Lung (tissue), 12 donors: ENCODE results near the gene PCGF3. TPM values are rescaled to one million over a fixed set of nuclear protein-coding genes. Genes with fewer than 3 reads are reported as not detected.

Experiments used
- ATAC-seq: fragments of 200-7000 bp; cut with Tn5 transposase; one replicate; pipeline ENCODE4 v1.9.1; 2020; ENCODE audit warnings: moderate number of reproducible peaks; ENCODE audit not compliant: insufficient read depth, low FRiP score
- DNase-seq, 3 donors: peaks; one replicate each; pipeline ENCODE4 v3.0.0-alpha.2; 2013 to 2017
- H3K27ac ChIP-seq, 2 donors: one replicate each; pipeline ENCODE4 v1.5.1; 2013; ENCODE audit warnings: mild to moderate bottlenecking in 2 of 2, moderate library complexity in 2 of 2, control low read depth in 1 of 2, inconsistent platforms in 1 of 2, low read depth in 1 of 2, low read length in 1 of 2
- H3K27me3 ChIP-seq, 3 donors: one replicate each; pipeline ENCODE4 v1.5.1; 2013; ENCODE audit warnings: low read length in 2 of 3; ENCODE audit not compliant: control insufficient read depth in 3 of 3, insufficient read depth in 3 of 3
- H3K36me3 ChIP-seq, 4 donors: one replicate each; pipeline ENCODE4 v1.5.1; 2013; ENCODE audit warnings: low read length in 4 of 4, mild to moderate bottlenecking in 1 of 4, moderate library complexity in 1 of 4; ENCODE audit not compliant: control insufficient read depth in 4 of 4, insufficient read depth in 4 of 4
- H3K4me1 ChIP-seq, 5 donors: one replicate each; pipeline ENCODE4 v1.5.1; 2013; ENCODE audit warnings: low read length in 5 of 5, mild to moderate bottlenecking in 2 of 5, moderate library complexity in 1 of 5; ENCODE audit not compliant: control insufficient read depth in 5 of 5, insufficient read depth in 5 of 5
- H3K4me3 ChIP-seq: one replicate; pipeline ENCODE4 v1.5.1; 2013; ENCODE audit warnings: mild to moderate bottlenecking, control low read depth, moderate library complexity
- H3K9ac ChIP-seq, 2 donors: one replicate each; pipeline ENCODE4 v1.5.1; 2013; ENCODE audit warnings: low read length in 2 of 2, control low read depth in 1 of 2; ENCODE audit not compliant: insufficient read depth in 1 of 2
- H3K9me3 ChIP-seq, 4 donors: one replicate each; pipeline ENCODE4 v1.5.1; 2013; ENCODE audit warnings: low read length in 3 of 4, mild to moderate bottlenecking in 1 of 4, moderate library complexity in 1 of 4; ENCODE audit not compliant: control insufficient read depth in 4 of 4, insufficient read depth in 3 of 4
- WGBS, 2 donors: extraction: QIAGEN DNeasy Blood & Tissue Kit; methylation state at CpG; one replicate each; pipeline ENCODE4 v1.1.7; 2013; 5-methylcytosine and 5-hydroxymethylcytosine counted together
- polyA plus RNA-seq, 2 donors: library from polyadenylated mRNA; stranded (reverse); fragments of 200-250 nt; gene quantifications; one replicate each; pipeline ENCODE4 v1.2.1, GENCODE V29; 2013
- total RNA-seq, 2 donors: library from RNA; depleted of rRNA in 1 of 2; stranded (reverse); fragments of >200 nt in 1 of 2; gene quantifications; one replicate each; pipeline ENCODE4 v1.2.1, GENCODE V29; 2014 to 2021
- TF ChIP-seq, protein P1 (sequence below): IDR thresholded peaks from 2 replicates; pipeline ENCODE4 v1.5.1; 2012; ENCODE audit warnings: mild to moderate bottlenecking; ENCODE audit errors: control extremely low read depth, extremely low read depth
- donor health status: control.
- donor health status: control.
- donor health status: Bipolar disorder and iron deficiency.
- donor health status: healthy.
- donor health status: DM: yes; HTN: yes; CAD: no.

PCGF3 gene
- total and polyA plus RNA-seq, 4 donors: 29.3 to 66.8 (median 43.3) TPM

DNA sequence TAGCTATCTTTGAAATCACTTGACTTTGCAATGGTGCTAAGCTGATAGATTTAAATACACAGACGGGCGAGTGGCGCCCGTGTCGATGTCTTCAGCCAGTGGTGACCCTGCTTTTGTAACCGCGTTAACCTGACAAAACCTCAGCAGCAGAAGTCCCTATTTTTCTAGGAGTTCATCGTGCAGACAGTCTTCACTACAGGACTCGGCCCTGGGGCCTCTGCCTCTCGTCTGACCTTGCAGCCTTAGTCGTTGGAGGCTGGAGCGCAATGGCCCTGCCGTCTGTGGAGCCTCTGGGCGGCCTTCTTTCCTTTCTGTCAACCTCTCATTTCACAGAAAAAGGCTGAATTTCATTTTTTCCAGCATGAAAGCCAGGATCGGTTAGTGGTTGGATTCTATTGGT lies 62.4 kb downstream of the PCGF3 start:
- peaks cover 0 to 8% (median 5%) of the 10 kb centered on the region in 5 donors for H3K4me1 ChIP-seq
- TF ChIP-seq, protein P1, sequence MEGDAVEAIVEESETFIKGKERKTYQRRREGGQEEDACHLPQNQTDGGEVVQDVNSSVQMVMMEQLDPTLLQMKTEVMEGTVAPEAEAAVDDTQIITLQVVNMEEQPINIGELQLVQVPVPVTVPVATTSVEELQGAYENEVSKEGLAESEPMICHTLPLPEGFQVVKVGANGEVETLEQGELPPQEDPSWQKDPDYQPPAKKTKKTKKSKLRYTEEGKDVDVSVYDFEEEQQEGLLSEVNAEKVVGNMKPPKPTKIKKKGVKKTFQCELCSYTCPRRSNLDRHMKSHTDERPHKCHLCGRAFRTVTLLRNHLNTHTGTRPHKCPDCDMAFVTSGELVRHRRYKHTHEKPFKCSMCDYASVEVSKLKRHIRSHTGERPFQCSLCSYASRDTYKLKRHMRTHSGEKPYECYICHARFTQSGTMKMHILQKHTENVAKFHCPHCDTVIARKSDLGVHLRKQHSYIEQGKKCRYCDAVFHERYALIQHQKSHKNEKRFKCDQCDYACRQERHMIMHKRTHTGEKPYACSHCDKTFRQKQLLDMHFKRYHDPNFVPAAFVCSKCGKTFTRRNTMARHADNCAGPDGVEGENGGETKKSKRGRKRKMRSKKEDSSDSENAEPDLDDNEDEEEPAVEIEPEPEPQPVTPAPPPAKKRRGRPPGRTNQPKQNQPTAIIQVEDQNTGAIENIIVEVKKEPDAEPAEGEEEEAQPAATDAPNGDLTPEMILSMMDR: no peak
- H3K27ac ChIP-seq: no peak overlapping the region
- WGBS, 2 donors: 94 to 95% methylated on average over 15 of the region's 15 CpGs
- DNase-seq (no peak), ATAC-seq (no peak)
- no peak overlapping the region for H3K4me3 ChIP-seq
- H3K27me3 ChIP-seq: no peaks in the 10 kb centered on the region
- H3K36me3 ChIP-seq: peaks cover 0 to 59% (median 42%) of the 10 kb centered on the region in 4 donors
- H3K9ac ChIP-seq: no peak overlapping the region
- peaks cover 0 to 4% (median 0%) of the 10 kb centered on the region in 4 donors for H3K9me3 ChIP-seq

GRCh38 chr4:768995-769394 lies 63.4 kb downstream of the PCGF3 start:
- TF ChIP-seq, protein P1: no peak
- DNase-seq (no peak), ATAC-seq (no peak)
- H3K4me1 ChIP-seq: peaks cover 0 to 11% (median 5%) of the 10 kb centered on the region in 5 donors
- H3K27me3 ChIP-seq: no peaks in the 10 kb centered on the region
- H3K27ac ChIP-seq: no peak overlapping the region
- H3K9ac ChIP-seq: no peak overlapping the region
- no peak overlapping the region for H3K4me3 ChIP-seq
- WGBS, 2 donors: 88% methylated on average over 12 of the region's 12 CpGs
- H3K36me3 ChIP-seq: peaks cover 0 to 53% (median 36%) of the 10 kb centered on the region in 4 donors
- peaks cover 0 to 3% (median 0%) of the 10 kb centered on the region in 4 donors for H3K9me3 ChIP-seq

DNA sequence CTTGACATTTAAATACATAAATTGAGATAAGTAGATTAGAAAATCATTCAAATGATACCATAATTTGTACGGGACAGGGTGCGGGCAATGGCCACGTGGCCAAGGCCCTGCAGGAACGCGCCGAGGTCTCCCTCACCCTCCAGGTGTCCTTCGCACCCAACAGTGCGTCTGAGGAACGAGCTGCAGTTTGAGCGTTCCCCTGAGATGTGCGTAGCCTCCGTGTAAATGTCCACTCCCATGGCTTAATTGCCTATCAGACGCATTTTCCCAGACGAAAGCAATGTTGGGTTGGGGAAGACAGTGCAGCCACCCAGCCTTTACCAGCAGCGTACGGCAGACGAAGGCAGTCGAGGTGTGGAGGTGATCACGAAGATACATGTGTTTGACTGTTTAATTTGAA lies 63.9 kb downstream of the PCGF3 start:
- DNase-seq: no peak
- no peak overlapping the region for H3K27ac ChIP-seq
- no peak for ATAC-seq
- H3K27me3 ChIP-seq: no peaks in the 10 kb centered on the region
- 94% methylated on average over 19 of the region's 19 CpGs for WGBS, 2 donors
- no peak overlapping the region for H3K4me3 ChIP-seq
- peaks cover 0 to 49% (median 37%) of the 10 kb centered on the region in 4 donors for H3K36me3 ChIP-seq
- no peak overlapping the region for H3K9ac ChIP-seq
- H3K9me3 ChIP-seq: peaks cover 0 to 2% (median 0%) of the 10 kb centered on the region in 4 donors
- TF ChIP-seq, protein P1: no peak
- H3K4me1 ChIP-seq: peaks cover 0 to 13% (median 5%) of the 10 kb centered on the region in 5 donors

DNA sequence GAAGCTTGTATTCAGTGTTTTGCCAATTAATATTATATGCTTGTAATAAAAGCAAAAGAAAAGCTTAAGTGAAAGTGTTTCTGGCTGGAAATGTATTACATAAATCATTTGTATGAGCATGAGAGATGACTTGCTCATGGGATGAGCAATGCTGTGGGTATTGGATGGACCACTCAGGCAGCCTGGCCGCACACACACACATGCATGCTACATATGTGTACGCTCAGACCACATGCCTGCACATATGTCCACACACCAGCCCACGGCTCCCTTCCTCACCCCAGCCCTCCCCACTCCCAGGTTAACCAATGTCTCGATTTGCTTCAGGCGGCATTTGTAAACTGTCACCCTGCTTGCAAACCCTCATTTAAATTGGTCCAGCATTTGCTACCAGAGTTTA lies 64.4 kb downstream of the PCGF3 start:
- no peak overlapping the region for H3K9ac ChIP-seq
- peaks cover 0 to 48% (median 37%) of the 10 kb centered on the region in 4 donors for H3K36me3 ChIP-seq
- peaks cover 0 to 2% (median 0%) of the 10 kb centered on the region in 4 donors for H3K9me3 ChIP-seq
- WGBS, 2 donors: 93 to 96% methylated on average over 5 of the region's 5 CpGs
- H3K27me3 ChIP-seq: no peaks in the 10 kb centered on the region
- ATAC-seq (no peak), DNase-seq (no peak)
- H3K4me3 ChIP-seq: no peak overlapping the region
- H3K4me1 ChIP-seq: peaks cover 0 to 14% (median 5%) of the 10 kb centered on the region in 5 donors
- no peak overlapping the region for H3K27ac ChIP-seq
- TF ChIP-seq, protein P1: no peak
